GM23338 (cell line): Measurements from ENCODE around the gene ANTXR1. TPM values are rescaled to one million over a fixed set of nuclear protein-coding genes. Genes with fewer than 3 reads are reported as not detected.

ENCODE experiments used
- ATAC-seq: fragments of 200-7000 bp; cut with Tn5 transposase; 3 replicates; pipeline ENCODE4 v1.9.1; 2020
- DNase-seq: peaks from one replicate; pipeline ENCODE4 v3.0.0-alpha.2; 2015; ENCODE audit warnings: low spot score
- H2AFZ ChIP-seq: fragments of 200-600 bp; sonication (generic); 2 replicates; pipeline ENCODE4 v1.8.0; 2016; ENCODE audit warnings: antibody characterized with exemption, mild to moderate bottlenecking, moderate library complexity
- H3F3A ChIP-seq: fragments of 200-600 bp; sonication (generic); replicated peaks from 2 replicates; pipeline ENCODE4 v1.8.0; 2017; ENCODE audit warnings: antibody characterized with exemption, mixed run types, low read depth
- H3K27ac ChIP-seq: fragments of 200-600 bp; sonication (generic); 2 replicates; pipeline ENCODE4 v1.6.1; 2016; ENCODE audit warnings: low read depth
- H3K27me3 ChIP-seq: fragments of 200-600 bp; sonication (generic); 2 replicates; pipeline ENCODE4 v1.8.0; 2016; ENCODE audit warnings: mild to moderate bottlenecking, mixed run types, moderate library complexity; ENCODE audit not compliant: insufficient read depth
- H3K36me3 ChIP-seq: fragments of 200-600 bp; sonication (generic); 2 replicates; pipeline ENCODE4 v1.8.0; 2016; ENCODE audit warnings: mild to moderate bottlenecking; ENCODE audit not compliant: insufficient read depth
- H3K4me1 ChIP-seq: fragments of 200-600 bp; sonication (generic); 2 replicates; pipeline ENCODE4 v1.8.0; 2016; ENCODE audit warnings: mild to moderate bottlenecking, moderate library complexity; ENCODE audit not compliant: insufficient read depth
- H3K4me2 ChIP-seq: fragments of 200-600 bp; sonication (generic); 2 replicates; pipeline ENCODE4 v1.7.1; 2017; ENCODE audit warnings: mixed run types
- H3K4me3 ChIP-seq: fragments of 200-600 bp; sonication (generic); 2 replicates; pipeline ENCODE4 v1.6.1; 2016; ENCODE audit warnings: mixed run types
- H3K79me2 ChIP-seq: fragments of 200-600 bp; sonication (generic); replicated peaks from 2 replicates; pipeline ENCODE4 v1.8.0; 2017; ENCODE audit warnings: mild to moderate bottlenecking; ENCODE audit not compliant: insufficient read depth
- H3K9me2 ChIP-seq: fragments of 200-600 bp; sonication (generic); 2 replicates; pipeline ENCODE4 v1.8.0; 2017; ENCODE audit not compliant: insufficient read depth
- H4K20me1 ChIP-seq: fragments of 200-600 bp; sonication (generic); replicated peaks from 2 replicates; pipeline ENCODE4 v1.8.0; 2017; ENCODE audit warnings: mild to moderate bottlenecking; ENCODE audit not compliant: insufficient read depth
- H3K27ac Mint-ChIP-seq: 2 replicates; pipeline ENCODE4 v1.8.0; 2020; ENCODE audit warnings: inconsistent platforms, mild to moderate bottlenecking, moderate library complexity, mixed read lengths
- H3K27me3 Mint-ChIP-seq: 3 replicates; pipeline ENCODE4 v1.8.0; 2022; ENCODE audit warnings: low read depth, mild to moderate bottlenecking, moderate library complexity, mixed read lengths, inconsistent platforms; ENCODE audit not compliant: insufficient read depth, poor library complexity
- H3K36me3 Mint-ChIP-seq: 3 replicates; pipeline ENCODE4 v1.8.0; 2021; ENCODE audit warnings: low read depth, mild to moderate bottlenecking, inconsistent platforms, moderate library complexity, mixed read lengths
- H3K4me1 Mint-ChIP-seq: 3 replicates; pipeline ENCODE4 v1.8.0; 2020; ENCODE audit warnings: mild to moderate bottlenecking, inconsistent platforms, mixed read lengths
- H3K4me3 Mint-ChIP-seq: 3 replicates; pipeline ENCODE4 v1.8.0; 2021; ENCODE audit warnings: moderate library complexity, mild to moderate bottlenecking, inconsistent platforms, mixed read lengths
- H3K9me3 Mint-ChIP-seq: 3 replicates; pipeline ENCODE4 v1.8.0; 2020; ENCODE audit warnings: moderate library complexity, mild to moderate bottlenecking, inconsistent platforms, mixed read lengths
- STAT1 ChIP-seq: IDR thresholded peaks from one replicate; pipeline ENCODE4 v1.6.1; 2016; ENCODE audit warnings: antibody characterized with exemption; ENCODE audit not compliant: unreplicated experiment
- ZNF331 ChIP-seq: fragments of 250-450 bp; sonication (Bioruptor Pico); IDR thresholded peaks from 2 replicates; pipeline ENCODE4 v1.5.0; 2020; ENCODE audit warnings: low read depth, mild to moderate bottlenecking, moderate library complexity
- polyA plus RNA-seq: library from polyadenylated mRNA; unstranded; fragments of >200 nt; fragmentation: Nextera tagmentation; extraction: Ambion mirVana; gene quantifications from 2 replicates; pipeline ENCODE4 v1.2.1, GENCODE V29; 2016
- total RNA-seq: library from RNA; depleted of rRNA; stranded (reverse); fragments of >200 nt; shearing (Covaris generic); gene quantifications from 2 replicates; pipeline ENCODE4 v1.2.3, GENCODE V29; 2014
- TF ChIP-seq, protein P1 (sequence below): fragments of 250-450 bp; sonication (Bioruptor Pico); IDR thresholded peaks from 2 replicates; pipeline ENCODE4 v1.5.0; 2020; ENCODE audit warnings: mild to moderate bottlenecking, moderate library complexity
- TF ChIP-seq, protein P2 (sequence below), 2 experiments: fragments of 200-600 bp in 1 of 2; sonication (generic) in 1 of 2; conservative IDR thresholded peaks; 2 replicates each; pipeline versions ENCODE4 v1.5.1 to v1.6.1; 2016 to 2017; ENCODE audit warnings: antibody characterized with exemption in 2 of 2, low read depth in 2 of 2, mild to moderate bottlenecking in 2 of 2, moderate library complexity in 1 of 2
- TF ChIP-seq, protein P3 (sequence below): IDR thresholded peaks from one replicate; pipeline ENCODE4 v1.6.1; 2018; ENCODE audit warnings: antibody characterized with exemption; ENCODE audit not compliant: unreplicated experiment

ANTXR1 gene
- total and polyA plus RNA-seq, 2 experiments from 2014 or later, result 16.1 to 23.1 TPM

- TF ChIP-seq, protein P1, sequence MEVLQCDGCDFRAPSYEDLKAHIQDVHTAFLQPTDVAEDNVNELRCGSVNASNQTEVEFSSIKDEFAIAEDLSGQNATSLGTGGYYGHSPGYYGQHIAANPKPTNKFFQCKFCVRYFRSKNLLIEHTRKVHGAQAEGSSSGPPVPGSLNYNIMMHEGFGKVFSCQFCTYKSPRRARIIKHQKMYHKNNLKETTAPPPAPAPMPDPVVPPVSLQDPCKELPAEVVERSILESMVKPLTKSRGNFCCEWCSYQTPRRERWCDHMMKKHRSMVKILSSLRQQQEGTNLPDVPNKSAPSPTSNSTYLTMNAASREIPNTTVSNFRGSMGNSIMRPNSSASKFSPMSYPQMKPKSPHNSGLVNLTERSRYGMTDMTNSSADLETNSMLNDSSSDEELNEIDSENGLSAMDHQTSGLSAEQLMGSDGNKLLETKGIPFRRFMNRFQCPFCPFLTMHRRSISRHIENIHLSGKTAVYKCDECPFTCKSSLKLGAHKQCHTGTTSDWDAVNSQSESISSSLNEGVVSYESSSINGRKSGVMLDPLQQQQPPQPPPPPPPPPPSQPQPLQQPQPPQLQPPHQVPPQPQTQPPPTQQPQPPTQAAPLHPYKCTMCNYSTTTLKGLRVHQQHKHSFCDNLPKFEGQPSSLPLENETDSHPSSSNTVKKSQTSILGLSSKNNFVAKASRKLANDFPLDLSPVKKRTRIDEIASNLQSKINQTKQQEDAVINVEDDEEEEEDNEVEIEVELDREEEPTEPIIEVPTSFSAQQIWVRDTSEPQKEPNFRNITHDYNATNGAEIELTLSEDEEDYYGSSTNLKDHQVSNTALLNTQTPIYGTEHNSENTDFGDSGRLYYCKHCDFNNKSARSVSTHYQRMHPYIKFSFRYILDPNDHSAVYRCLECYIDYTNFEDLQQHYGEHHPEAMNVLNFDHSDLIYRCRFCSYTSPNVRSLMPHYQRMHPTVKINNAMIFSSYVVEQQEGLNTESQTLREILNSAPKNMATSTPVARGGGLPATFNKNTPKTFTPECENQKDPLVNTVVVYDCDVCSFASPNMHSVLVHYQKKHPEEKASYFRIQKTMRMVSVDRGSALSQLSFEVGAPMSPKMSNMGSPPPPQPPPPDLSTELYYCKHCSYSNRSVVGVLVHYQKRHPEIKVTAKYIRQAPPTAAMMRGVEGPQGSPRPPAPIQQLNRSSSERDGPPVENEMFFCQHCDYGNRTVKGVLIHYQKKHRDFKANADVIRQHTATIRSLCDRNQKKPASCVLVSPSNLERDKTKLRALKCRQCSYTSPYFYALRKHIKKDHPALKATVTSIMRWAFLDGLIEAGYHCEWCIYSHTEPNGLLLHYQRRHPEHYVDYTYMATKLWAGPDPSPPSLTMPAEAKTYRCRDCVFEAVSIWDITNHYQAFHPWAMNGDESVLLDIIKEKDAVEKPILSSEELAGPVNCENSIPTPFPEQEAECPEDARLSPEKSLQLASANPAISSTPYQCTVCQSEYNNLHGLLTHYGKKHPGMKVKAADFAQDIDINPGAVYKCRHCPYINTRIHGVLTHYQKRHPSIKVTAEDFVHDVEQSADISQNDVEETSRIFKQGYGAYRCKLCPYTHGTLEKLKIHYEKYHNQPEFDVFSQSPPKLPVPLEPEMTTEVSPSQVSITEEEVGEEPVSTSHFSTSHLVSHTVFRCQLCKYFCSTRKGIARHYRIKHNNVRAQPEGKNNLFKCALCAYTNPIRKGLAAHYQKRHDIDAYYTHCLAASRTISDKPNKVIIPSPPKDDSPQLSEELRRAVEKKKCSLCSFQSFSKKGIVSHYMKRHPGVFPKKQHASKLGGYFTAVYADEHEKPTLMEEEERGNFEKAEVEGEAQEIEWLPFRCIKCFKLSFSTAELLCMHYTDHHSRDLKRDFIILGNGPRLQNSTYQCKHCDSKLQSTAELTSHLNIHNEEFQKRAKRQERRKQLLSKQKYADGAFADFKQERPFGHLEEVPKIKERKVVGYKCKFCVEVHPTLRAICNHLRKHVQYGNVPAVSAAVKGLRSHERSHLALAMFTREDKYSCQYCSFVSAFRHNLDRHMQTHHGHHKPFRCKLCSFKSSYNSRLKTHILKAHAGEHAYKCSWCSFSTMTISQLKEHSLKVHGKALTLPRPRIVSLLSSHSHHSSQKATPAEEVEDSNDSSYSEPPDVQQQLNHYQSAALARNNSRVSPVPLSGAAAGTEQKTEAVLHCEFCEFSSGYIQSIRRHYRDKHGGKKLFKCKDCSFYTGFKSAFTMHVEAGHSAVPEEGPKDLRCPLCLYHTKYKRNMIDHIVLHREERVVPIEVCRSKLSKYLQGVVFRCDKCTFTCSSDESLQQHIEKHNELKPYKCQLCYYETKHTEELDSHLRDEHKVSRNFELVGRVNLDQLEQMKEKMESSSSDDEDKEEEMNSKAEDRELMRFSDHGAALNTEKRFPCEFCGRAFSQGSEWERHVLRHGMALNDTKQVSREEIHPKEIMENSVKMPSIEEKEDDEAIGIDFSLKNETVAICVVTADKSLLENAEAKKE, result no peak
- TF ChIP-seq, protein P2, sequence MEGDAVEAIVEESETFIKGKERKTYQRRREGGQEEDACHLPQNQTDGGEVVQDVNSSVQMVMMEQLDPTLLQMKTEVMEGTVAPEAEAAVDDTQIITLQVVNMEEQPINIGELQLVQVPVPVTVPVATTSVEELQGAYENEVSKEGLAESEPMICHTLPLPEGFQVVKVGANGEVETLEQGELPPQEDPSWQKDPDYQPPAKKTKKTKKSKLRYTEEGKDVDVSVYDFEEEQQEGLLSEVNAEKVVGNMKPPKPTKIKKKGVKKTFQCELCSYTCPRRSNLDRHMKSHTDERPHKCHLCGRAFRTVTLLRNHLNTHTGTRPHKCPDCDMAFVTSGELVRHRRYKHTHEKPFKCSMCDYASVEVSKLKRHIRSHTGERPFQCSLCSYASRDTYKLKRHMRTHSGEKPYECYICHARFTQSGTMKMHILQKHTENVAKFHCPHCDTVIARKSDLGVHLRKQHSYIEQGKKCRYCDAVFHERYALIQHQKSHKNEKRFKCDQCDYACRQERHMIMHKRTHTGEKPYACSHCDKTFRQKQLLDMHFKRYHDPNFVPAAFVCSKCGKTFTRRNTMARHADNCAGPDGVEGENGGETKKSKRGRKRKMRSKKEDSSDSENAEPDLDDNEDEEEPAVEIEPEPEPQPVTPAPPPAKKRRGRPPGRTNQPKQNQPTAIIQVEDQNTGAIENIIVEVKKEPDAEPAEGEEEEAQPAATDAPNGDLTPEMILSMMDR (conservative IDR thresholded peaks at IDR 0.05; ENCODE audit: low read depth in 2 of 2), result no peak
- TF ChIP-seq STAT1, result no peak
Observed at GRCh38 chr2:69087912-69088240, 74.9 kb downstream of the ANTXR1 start (continued).

DNA sequence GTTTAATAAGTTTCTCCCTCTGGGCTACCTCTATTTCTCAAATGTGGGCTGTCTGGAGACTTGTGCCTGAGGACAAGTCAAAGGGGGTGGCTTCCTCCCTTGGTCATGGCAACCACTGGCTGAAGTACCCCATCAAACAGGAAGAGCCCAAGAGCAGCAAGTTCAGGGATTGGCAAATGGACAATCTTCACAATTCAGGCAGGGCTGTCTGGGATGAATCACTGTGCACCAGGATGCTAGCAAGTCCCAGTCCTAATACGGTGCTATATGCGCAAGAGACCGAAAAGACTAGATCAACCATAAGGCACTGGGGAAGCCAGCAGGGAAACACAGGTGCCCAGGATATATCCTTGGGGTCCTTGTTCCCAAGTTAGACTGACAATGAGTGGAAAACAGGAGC lies 75.5 kb downstream of the ANTXR1 start:
- Histone ChIP-seq H4K20me1 (no peaks in the 10 kb centered on the region), H3K27me3 (no peaks in the 10 kb centered on the region), H3K27ac (no peak overlapping the region), H2AFZ (no peak overlapping the region), H3F3A (no peaks in the 10 kb centered on the region), H3K4me2 (no peak overlapping the region), H3K9me2 (peaks cover 3% of the 10 kb centered on the region; the same call in 1 of the 2 replicates), H3K4me1 (no peaks in the 10 kb centered on the region; the same call in 1 of the 2 replicates), H3K36me3 (peaks cover 3% of the 10 kb centered on the region; the same call in 1 of the 2 replicates), H3K4me3 (no peak overlapping the region), H3K79me2 (no peaks in the 10 kb centered on the region)
- H3K4me1 Mint-ChIP-seq, result no peaks in the 10 kb centered on the region; the same call in 2 of the 3 replicates
- no peak overlapping the region for H3K27ac Mint-ChIP-seq
- no peaks in the 10 kb centered on the region for H3K9me3 Mint-ChIP-seq
- H3K27me3 Mint-ChIP-seq, result peaks cover 4% of the 10 kb centered on the region
- DNase-seq (no peak), ATAC-seq (no peak)
- H3K36me3 Mint-ChIP-seq, result no peaks in the 10 kb centered on the region; the same call in 1 of the 3 replicates
- H3K4me3 Mint-ChIP-seq, result no peak overlapping the region
- TF ChIP-seq, protein P3, sequence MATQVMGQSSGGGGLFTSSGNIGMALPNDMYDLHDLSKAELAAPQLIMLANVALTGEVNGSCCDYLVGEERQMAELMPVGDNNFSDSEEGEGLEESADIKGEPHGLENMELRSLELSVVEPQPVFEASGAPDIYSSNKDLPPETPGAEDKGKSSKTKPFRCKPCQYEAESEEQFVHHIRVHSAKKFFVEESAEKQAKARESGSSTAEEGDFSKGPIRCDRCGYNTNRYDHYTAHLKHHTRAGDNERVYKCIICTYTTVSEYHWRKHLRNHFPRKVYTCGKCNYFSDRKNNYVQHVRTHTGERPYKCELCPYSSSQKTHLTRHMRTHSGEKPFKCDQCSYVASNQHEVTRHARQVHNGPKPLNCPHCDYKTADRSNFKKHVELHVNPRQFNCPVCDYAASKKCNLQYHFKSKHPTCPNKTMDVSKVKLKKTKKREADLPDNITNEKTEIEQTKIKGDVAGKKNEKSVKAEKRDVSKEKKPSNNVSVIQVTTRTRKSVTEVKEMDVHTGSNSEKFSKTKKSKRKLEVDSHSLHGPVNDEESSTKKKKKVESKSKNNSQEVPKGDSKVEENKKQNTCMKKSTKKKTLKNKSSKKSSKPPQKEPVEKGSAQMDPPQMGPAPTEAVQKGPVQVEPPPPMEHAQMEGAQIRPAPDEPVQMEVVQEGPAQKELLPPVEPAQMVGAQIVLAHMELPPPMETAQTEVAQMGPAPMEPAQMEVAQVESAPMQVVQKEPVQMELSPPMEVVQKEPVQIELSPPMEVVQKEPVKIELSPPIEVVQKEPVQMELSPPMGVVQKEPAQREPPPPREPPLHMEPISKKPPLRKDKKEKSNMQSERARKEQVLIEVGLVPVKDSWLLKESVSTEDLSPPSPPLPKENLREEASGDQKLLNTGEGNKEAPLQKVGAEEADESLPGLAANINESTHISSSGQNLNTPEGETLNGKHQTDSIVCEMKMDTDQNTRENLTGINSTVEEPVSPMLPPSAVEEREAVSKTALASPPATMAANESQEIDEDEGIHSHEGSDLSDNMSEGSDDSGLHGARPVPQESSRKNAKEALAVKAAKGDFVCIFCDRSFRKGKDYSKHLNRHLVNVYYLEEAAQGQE, result no peak
- TF ChIP-seq ZNF331 (CRISPR knock-in tag), result no peak
